HG02798 (cell line): Measurements from ENCODE around the gene GATAD2B.
A peak's percentile ranks its signal among the peaks of the same experiment; 100 is the strongest.
"Not testable (repeated sequence)": the region's sequence is repeated elsewhere in the genome, so short reads cannot be mapped to it uniquely, and the experiment has no call there.

Experiments used
- ATAC-seq: cut with Tn5 transposase; IDR thresholded peaks from one replicate; pipeline ENCODE4 v1.9.1; 2021; ENCODE audit warnings: mild to moderate bottlenecking; ENCODE audit not compliant: unreplicated experiment, poor library complexity

GATAD2B gene

GRCh38 chr1:153783233-153784190 lies 139.3 kb downstream of the GATAD2B start:
- peak; percentile 96 for ATAC-seq

GRCh38 chr1:153782648-153783047 lies 140.1 kb downstream of the GATAD2B start:
- not testable (repeated sequence) for ATAC-seq

GRCh38 chr1:153780551-153780950 lies 142.2 kb downstream of the GATAD2B start:
- no peak for ATAC-seq

- no peak for ATAC-seq
These were observed 142.8 kb downstream of the GATAD2B start for GRCh38 chr1:153779781-153780541.

- ATAC-seq: no peak
These were observed 143.8 kb downstream of the GATAD2B start for GRCh38 chr1:153778824-153779519.

- no peak for ATAC-seq
These were observed 144.5 kb downstream of the GATAD2B start for GRCh38 chr1:153778051-153778823.

- no peak for ATAC-seq
These were observed 145.1 kb downstream of the GATAD2B start for GRCh38 chr1:153777648-153778047.

- no peak for ATAC-seq
These were observed 145.9 kb downstream of the GATAD2B start for GRCh38 chr1:153776845-153777370.

- no peak for ATAC-seq
These were observed 146.4 kb downstream of the GATAD2B start for GRCh38 chr1:153776352-153776751.

GRCh38 chr1:153775458-153776327 lies 147.1 kb downstream of the GATAD2B start:
- ATAC-seq: peak; percentile 49

- ATAC-seq: peak; percentile 18
These were observed 147.9 kb downstream of the GATAD2B start, which contains the start of gene SLC27A3 for GRCh38 chr1:153774780-153775457. TSS of gene SLC27A3 (plus strand) at chr1:153775407. CDS start at chr1:153775498, 91 bp downstream.

GRCh38 chr1:153774026-153774595 lies 148.7 kb downstream of the GATAD2B start:
- ATAC-seq: no peak

- ATAC-seq: no peak
These were observed 149.5 kb downstream of the GATAD2B start for GRCh38 chr1:153773096-153773921.

GRCh38 chr1:153771841-153772593 lies 150.8 kb downstream of the GATAD2B start:
- no peak for ATAC-seq

GRCh38 chr1:153771261-153771660 lies 151.5 kb downstream of the GATAD2B start:
- ATAC-seq: no peak

GRCh38 chr1:153770797-153771196 lies 152.0 kb downstream of the GATAD2B start:
- no peak for ATAC-seq
